Sigmoid colon (tissue), 7 donors: ENCODE results near the gene APH1A. TPM values are rescaled to one million over a fixed set of nuclear protein-coding genes. Genes with fewer than 3 reads are reported as not detected.
A peak's percentile ranks its signal among the peaks of the same experiment; 100 is the strongest.

Experiments used
- DNase-seq: peaks from one replicate; pipeline ENCODE4 v3.0.0-alpha.2; 2019
- H3K27ac ChIP-seq, 4 donors: fragments of 200-600 bp; sonication (generic); one replicate each; pipeline ENCODE4 v1.5.1; 2016 to 2019; ENCODE audit warnings: mild to moderate bottlenecking in 1 of 4
- H3K27me3 ChIP-seq, 3 donors: fragments of 200-600 bp; sonication (generic); one replicate each; pipeline ENCODE4 v1.5.1; 2019; ENCODE audit warnings: mild to moderate bottlenecking in 1 of 3
- H3K36me3 ChIP-seq, 4 donors: fragments of 200-600 bp; sonication (generic); one replicate each; pipeline ENCODE4 v1.5.1; 2016 to 2019
- H3K4me1 ChIP-seq, 4 donors: fragments of 200-600 bp; sonication (generic); one replicate each; pipeline ENCODE4 v1.5.1; 2017 to 2019
- H3K4me3 ChIP-seq, 4 donors: fragments of 200-600 bp; sonication (generic); one replicate each; pipeline ENCODE4 v1.5.1; 2017 to 2019; ENCODE audit warnings: mild to moderate bottlenecking in 2 of 4, moderate library complexity in 1 of 4
- H3K9me3 ChIP-seq, 4 donors: fragments of 200-600 bp in 3 of 4; sonication (generic) in 3 of 4; one replicate each; pipeline versions ENCODE4 v1.5.1 to v1.6.1; 2013 to 2019
- EP300 ChIP-seq, 4 donors: sonication (generic); formaldehyde crosslinking; IDR thresholded peaks; one replicate each; pipeline ENCODE4 v1.6.1; 2017; ENCODE audit warnings: antibody characterized with exemption in 4 of 4
- POLR2A ChIP-seq, 2 donors: fragments of 450-650 bp; IDR thresholded peaks; one replicate each; pipeline ENCODE4 v1.6.1; 2016; ENCODE audit warnings: antibody characterized with exemption in 2 of 2, mild to moderate bottlenecking in 2 of 2, moderate library complexity in 2 of 2
- POLR2AphosphoS5 ChIP-seq, 4 donors: sonication (generic); formaldehyde crosslinking; IDR thresholded peaks; one replicate each; pipeline ENCODE4 v1.6.1; 2017; ENCODE audit warnings: antibody characterized with exemption in 4 of 4
- WGBS, 2 donors: extraction: QIAGEN DNeasy Blood & Tissue Kit; methylation state at CpG; one replicate each; pipeline ENCODE4 v1.1.7; 2013; 5-methylcytosine and 5-hydroxymethylcytosine counted together
- intact Hi-C: fragments of 100-400 bp; cut with DNase I; formaldehyde crosslinking; loops from one replicate; pipeline ENCODE4 v1.15.1; 2023
- polyA plus RNA-seq, 3 donors: library from polyadenylated mRNA; stranded (reverse); fragments of 200-250 nt; gene quantifications; one replicate each; pipeline ENCODE4 v1.2.3, GENCODE V29; 2013
- total RNA-seq, 4 donors: library from RNA; depleted of rRNA; stranded (reverse); fragments of >200 nt; gene quantifications; one replicate each; pipeline ENCODE4 v1.1.0, GENCODE V29; 2016
- TF ChIP-seq, protein P1 (sequence below), 4 experiments: fragments of 450-650 bp in 3 of 4; fragments of 200-600 bp in 1 of 4; IDR thresholded peaks; one replicate each; pipeline ENCODE4 v1.5.1; 2016 to 2019; ENCODE audit warnings: antibody characterized with exemption in 4 of 4, mild to moderate bottlenecking in 3 of 4, moderate library complexity in 2 of 4
- donor health status: healthy with polysubstance abuse.
- donor health status: Bipolar disorder and iron deficiency.
- donor health status: healthy.

Gene APH1A
- total and polyA plus RNA-seq, 7 donors: 44.6 to 228 (median 59.2) TPM

DNA sequence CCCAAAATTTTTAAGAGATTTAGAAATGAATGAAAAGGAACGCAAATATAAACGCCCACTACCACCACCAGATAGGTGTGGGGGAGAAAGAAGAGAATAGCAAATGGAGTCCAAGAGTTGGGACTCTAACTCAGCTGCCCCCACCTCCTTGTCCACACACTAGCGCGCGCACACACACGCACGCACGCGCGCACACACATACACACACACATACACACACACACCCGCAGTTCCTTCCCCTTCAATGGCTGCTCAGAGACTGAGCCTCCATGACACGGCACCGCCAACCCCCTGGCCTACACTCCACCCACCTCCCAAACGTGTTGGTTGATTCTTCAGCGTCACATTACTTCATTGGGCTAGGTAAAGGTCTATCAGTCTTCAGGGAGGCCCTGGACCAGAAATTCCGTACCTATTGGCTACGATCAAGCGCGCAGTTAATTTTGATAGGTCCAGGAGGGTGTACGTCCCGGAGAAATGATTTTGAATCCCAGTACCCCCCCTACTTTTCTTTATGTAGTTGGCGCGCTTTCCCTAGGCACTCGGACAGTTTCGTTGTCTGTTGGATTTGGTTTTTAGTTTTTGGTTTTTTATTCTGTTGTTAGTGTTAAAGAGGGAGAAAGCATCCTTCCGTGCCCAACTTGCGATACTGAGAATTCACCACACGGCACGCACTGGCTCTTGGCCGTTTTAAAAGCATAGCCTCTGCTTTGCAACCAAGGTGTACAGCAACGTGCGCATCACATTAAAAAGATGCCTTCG, 32.8 kb downstream of the APH1A start, which contains the start of gene ANP32E:
Gene ANP32E (minus strand): TSS at position 261 of the 762 bp plus-strand sequence. CDS start 326 bp downstream, outside the sequence.
- TF ChIP-seq, protein P1, sequence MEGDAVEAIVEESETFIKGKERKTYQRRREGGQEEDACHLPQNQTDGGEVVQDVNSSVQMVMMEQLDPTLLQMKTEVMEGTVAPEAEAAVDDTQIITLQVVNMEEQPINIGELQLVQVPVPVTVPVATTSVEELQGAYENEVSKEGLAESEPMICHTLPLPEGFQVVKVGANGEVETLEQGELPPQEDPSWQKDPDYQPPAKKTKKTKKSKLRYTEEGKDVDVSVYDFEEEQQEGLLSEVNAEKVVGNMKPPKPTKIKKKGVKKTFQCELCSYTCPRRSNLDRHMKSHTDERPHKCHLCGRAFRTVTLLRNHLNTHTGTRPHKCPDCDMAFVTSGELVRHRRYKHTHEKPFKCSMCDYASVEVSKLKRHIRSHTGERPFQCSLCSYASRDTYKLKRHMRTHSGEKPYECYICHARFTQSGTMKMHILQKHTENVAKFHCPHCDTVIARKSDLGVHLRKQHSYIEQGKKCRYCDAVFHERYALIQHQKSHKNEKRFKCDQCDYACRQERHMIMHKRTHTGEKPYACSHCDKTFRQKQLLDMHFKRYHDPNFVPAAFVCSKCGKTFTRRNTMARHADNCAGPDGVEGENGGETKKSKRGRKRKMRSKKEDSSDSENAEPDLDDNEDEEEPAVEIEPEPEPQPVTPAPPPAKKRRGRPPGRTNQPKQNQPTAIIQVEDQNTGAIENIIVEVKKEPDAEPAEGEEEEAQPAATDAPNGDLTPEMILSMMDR (IDR thresholded peaks at IDR 0.05): peak in 1 of 4 experiments; percentile 50
- TF ChIP-seq POLR2AphosphoS5 (IDR thresholded peaks at IDR 0.05): peak; percentile 89 to 97 (median 92)
- peak in 1 of 4 donors; percentile 12 for TF ChIP-seq EP300 (IDR thresholded peaks at IDR 0.05)
- TF ChIP-seq POLR2A (IDR thresholded peaks at IDR 0.05): peak; percentile 66 to 81
- H3K36me3 ChIP-seq: peaks cover 0 to 3% (median 0%) of the 10 kb centered on the region in 4 donors
- 1% methylated on average over 33 of the region's 33 CpGs for WGBS, 2 donors
- peak; percentile 99 for DNase-seq
- no peaks in the 10 kb centered on the region for H3K27me3 ChIP-seq
- intact Hi-C loops: no loop called here
- no peaks in the 10 kb centered on the region for H3K9me3 ChIP-seq
- H3K4me3 ChIP-seq: peak within 1 kb of the TSS; percentile 80 to 96 (median 88)
- H3K4me1 ChIP-seq: peaks cover 0 to 20% (median 13%) of the 10 kb centered on the region in 4 donors
- H3K27ac ChIP-seq: peak within 1 kb of the TSS; percentile 98 to 99 (median 99)

GRCh38 chr1:150235294-150235851, 33.4 kb downstream of the APH1A start:
- TF ChIP-seq, protein P1 (IDR thresholded peaks at IDR 0.05): no peak
- TF ChIP-seq POLR2A (IDR thresholded peaks at IDR 0.05) (no peak), EP300 (IDR thresholded peaks at IDR 0.05) (no peak), POLR2AphosphoS5 (IDR thresholded peaks at IDR 0.05) (no peak)
- Histone ChIP-seq H3K4me1 (peaks cover 0 to 20% (median 13%) of the 10 kb centered on the region in 4 donors), H3K4me3 (peak overlapping the region; percentile 80 to 96 (median 88)), H3K9me3 (no peaks in the 10 kb centered on the region), H3K36me3 (peaks cover 0 to 4% (median 0%) of the 10 kb centered on the region in 4 donors), H3K27ac (peak overlapping the region; percentile 98 to 99 (median 99)), H3K27me3 (no peaks in the 10 kb centered on the region)
- WGBS, 2 donors: 0 to 1% methylated on average over 27 of the region's 27 CpGs
- intact Hi-C loops: no loop called here
- peak; percentile 71 for DNase-seq

DNA sequence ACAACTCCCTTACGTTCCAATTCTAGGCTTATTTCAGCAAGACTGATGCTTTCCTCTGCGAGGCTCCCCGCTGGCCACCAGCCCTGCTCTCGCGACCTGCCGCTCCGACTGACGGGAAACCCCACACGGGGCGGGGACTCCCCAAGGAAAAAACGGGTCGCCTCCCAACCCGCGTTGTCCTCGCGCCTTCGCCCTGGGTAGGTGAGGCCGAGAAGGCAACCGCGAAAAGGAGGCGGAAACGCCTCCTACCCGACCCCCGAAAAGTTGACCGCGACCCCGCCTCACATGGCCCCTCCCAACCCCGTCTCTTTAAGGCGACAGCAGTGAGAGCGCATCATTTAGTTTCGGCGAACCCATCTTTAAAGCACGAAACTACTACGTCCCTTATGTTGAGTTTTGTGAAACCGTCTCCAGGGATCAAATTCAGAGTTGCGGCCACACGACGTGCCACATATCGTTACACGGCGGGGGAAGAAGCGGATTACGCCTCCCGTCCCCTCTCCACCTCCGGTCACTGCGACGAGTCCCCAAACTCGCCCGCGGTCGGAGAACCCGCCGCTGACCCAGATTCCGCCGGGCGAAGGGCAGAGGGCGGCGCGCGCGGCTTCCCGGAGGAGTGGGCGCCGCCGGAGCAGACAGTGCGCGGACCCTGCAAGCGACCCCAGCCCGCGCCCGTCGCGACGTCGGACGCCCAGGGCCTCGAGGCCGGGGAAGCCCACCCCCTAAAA, 34.1 kb downstream of the APH1A start:
- peaks cover 0 to 8% (median 0%) of the 10 kb centered on the region in 4 donors for H3K36me3 ChIP-seq
- 0% methylated on average over 78 of the region's 78 CpGs for WGBS, 2 donors
- peak in 1 of 4 donors; percentile 32 for TF ChIP-seq EP300 (IDR thresholded peaks at IDR 0.05)
- TF ChIP-seq, protein P1 (IDR thresholded peaks at IDR 0.05): no peak
- TF ChIP-seq POLR2AphosphoS5 (IDR thresholded peaks at IDR 0.05): peak; percentile 88 to 95 (median 92)
- TF ChIP-seq POLR2A (IDR thresholded peaks at IDR 0.05): peak; percentile 79 to 81
- peak overlapping the region; percentile 98 to 99 (median 99) for H3K27ac ChIP-seq
- H3K27me3 ChIP-seq: no peaks in the 10 kb centered on the region
- H3K4me1 ChIP-seq: peaks cover 0 to 20% (median 13%) of the 10 kb centered on the region in 4 donors
- peak; percentile 95 for DNase-seq
- no peaks in the 10 kb centered on the region for H3K9me3 ChIP-seq
- intact Hi-C loops: no loop called here
- H3K4me3 ChIP-seq: peak overlapping the region; percentile 80 to 96 (median 88)

DNA sequence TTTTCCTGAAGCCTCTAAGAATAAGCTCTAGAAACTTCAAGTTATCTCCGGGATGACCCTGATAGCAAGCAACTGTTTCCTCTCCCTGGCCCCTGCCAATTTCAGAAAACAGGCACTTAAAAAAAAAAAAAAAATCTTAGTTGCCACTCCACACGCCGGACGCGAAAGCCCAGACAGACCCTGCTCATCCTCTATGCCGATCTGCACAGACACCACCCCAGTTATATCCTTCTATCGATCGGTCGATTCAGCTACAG, 34.6 kb downstream of the APH1A start:
- peaks cover 0 to 20% (median 13%) of the 10 kb centered on the region in 4 donors for H3K4me1 ChIP-seq
- DNase-seq: no peak
- WGBS, 2 donors: 0% methylated on average over 9 of the region's 9 CpGs
- intact Hi-C loops: no loop called here
- peak overlapping the region; percentile 80 to 96 (median 88) for H3K4me3 ChIP-seq
- H3K27ac ChIP-seq: peak overlapping the region; percentile 98 to 99 (median 99)
- peaks cover 0 to 13% (median 0%) of the 10 kb centered on the region in 4 donors for H3K36me3 ChIP-seq
- no peaks in the 10 kb centered on the region for H3K27me3 ChIP-seq
- TF ChIP-seq POLR2A (IDR thresholded peaks at IDR 0.05): no peak
- TF ChIP-seq, protein P1 (IDR thresholded peaks at IDR 0.05): no peak
- TF ChIP-seq EP300 (IDR thresholded peaks at IDR 0.05): no peak
- TF ChIP-seq POLR2AphosphoS5 (IDR thresholded peaks at IDR 0.05): no peak
- H3K9me3 ChIP-seq: no peaks in the 10 kb centered on the region
